ENCODE data around the gene ANKRD60.

DNA sequence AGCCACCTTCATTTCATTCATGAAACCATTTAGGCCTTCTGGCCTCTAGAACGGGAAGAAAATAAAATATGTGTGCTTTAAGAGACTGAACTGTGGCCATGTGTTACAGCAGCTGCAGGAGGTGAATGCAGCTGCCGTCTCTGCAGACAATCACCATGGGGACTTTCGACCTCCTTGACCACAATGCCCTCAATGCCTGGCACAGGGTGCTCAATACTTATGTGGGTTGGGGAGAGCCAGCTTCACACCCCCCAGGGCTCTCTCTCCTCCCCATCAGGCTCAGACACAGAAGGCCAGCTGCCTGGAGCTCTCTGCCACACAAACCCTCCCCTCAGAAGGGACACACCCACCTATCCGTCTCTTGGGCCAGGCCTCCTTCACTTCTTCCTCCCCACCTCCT is 43.5 kb downstream of the ANKRD60 start:
- TF ChIP-seq, protein P1, sequence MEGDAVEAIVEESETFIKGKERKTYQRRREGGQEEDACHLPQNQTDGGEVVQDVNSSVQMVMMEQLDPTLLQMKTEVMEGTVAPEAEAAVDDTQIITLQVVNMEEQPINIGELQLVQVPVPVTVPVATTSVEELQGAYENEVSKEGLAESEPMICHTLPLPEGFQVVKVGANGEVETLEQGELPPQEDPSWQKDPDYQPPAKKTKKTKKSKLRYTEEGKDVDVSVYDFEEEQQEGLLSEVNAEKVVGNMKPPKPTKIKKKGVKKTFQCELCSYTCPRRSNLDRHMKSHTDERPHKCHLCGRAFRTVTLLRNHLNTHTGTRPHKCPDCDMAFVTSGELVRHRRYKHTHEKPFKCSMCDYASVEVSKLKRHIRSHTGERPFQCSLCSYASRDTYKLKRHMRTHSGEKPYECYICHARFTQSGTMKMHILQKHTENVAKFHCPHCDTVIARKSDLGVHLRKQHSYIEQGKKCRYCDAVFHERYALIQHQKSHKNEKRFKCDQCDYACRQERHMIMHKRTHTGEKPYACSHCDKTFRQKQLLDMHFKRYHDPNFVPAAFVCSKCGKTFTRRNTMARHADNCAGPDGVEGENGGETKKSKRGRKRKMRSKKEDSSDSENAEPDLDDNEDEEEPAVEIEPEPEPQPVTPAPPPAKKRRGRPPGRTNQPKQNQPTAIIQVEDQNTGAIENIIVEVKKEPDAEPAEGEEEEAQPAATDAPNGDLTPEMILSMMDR (conservative IDR thresholded peaks at IDR 0.05; ENCODE audit: low read length) = no peak
- no peak for TF ChIP-seq EZH2phosphoT487 (IDR thresholded peaks at IDR 0.05; ENCODE audit: borderline replicate concordance, low read depth, low read length)
